Measurements from ENCODE around the gene HIPK2.

DNA sequence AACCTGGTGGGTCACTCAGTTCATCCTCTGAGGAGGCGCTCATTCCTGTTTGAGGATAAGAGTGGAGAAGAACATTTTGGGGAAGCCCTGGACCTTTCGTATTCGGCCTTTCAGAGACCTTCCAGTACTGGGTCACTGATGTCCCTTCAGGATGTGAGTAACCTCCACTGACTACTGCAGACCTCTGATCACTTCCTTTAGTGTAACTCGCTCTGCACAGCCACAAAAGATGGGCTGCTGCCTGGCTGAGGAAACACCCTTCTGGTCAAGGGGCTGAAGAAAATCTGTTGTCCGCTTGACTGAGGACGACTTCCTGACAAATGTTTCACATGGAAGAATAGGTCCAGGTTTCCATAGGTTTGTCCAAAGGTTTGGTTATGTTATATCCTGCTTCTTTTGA, 35.4 kb upstream of the HIPK2 start:
- TF ChIP-seq, protein P1, sequence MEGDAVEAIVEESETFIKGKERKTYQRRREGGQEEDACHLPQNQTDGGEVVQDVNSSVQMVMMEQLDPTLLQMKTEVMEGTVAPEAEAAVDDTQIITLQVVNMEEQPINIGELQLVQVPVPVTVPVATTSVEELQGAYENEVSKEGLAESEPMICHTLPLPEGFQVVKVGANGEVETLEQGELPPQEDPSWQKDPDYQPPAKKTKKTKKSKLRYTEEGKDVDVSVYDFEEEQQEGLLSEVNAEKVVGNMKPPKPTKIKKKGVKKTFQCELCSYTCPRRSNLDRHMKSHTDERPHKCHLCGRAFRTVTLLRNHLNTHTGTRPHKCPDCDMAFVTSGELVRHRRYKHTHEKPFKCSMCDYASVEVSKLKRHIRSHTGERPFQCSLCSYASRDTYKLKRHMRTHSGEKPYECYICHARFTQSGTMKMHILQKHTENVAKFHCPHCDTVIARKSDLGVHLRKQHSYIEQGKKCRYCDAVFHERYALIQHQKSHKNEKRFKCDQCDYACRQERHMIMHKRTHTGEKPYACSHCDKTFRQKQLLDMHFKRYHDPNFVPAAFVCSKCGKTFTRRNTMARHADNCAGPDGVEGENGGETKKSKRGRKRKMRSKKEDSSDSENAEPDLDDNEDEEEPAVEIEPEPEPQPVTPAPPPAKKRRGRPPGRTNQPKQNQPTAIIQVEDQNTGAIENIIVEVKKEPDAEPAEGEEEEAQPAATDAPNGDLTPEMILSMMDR (IDR thresholded peaks at IDR 0.05): no peak
- TF ChIP-seq POLR2A (IDR thresholded peaks at IDR 0.05): no peak

All from body of pancreas (tissue), 4 donors.